KOPT-K1 (cell line): ENCODE results near the gene KIAA0040.
"Not testable (repeated sequence)": the region's sequence is repeated elsewhere in the genome, so short reads cannot be mapped to it uniquely, and the experiment has no call there.

ENCODE experiments used
- H3K27ac ChIP-seq: fragments of 200-600 bp; sonication (generic); 2 replicates; pipeline ENCODE4 v1.5.1; 2016; ENCODE audit warnings: antibody characterized with exemption, mild to moderate bottlenecking, low read depth, low read length; ENCODE audit not compliant: poor library complexity, severe bottlenecking
- H3K36me3 ChIP-seq: fragments of 200-600 bp; sonication (generic); 2 replicates; pipeline ENCODE4 v1.5.1; 2017; ENCODE audit warnings: antibody characterized with exemption, mild to moderate bottlenecking, low read length, moderate library complexity; ENCODE audit not compliant: insufficient read depth
- H3K9me3 ChIP-seq: fragments of 200-600 bp; sonication (generic); 2 replicates; pipeline ENCODE4 v1.5.1; 2017; ENCODE audit warnings: antibody characterized with exemption, low read length, mild to moderate bottlenecking; ENCODE audit not compliant: insufficient read depth, poor library complexity, severe bottlenecking

Gene KIAA0040

DNA sequence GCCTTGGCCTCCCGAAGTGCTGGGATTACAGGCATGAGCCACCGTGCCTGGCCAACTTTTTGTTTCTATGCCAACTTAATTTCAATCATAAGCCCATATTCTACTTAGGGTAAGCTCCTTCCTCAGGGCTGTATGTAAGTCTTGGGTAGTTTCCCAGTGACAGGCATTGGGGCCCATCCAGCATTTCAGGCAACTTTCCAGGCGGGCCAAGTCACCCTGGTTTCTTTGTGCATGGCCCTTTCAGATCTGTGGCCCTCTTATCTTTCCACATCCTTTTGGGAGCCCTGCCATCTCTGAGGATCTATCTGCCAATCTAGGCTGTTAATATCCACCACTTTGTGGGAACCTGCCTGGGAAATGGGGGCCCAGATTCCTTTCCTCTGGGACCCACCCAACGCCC is 66.2 kb downstream of the KIAA0040 start:
- no peak overlapping the region for H3K27ac ChIP-seq
- no peaks in the 10 kb centered on the region for H3K9me3 ChIP-seq
- H3K36me3 ChIP-seq, result no peaks in the 10 kb centered on the region

DNA sequence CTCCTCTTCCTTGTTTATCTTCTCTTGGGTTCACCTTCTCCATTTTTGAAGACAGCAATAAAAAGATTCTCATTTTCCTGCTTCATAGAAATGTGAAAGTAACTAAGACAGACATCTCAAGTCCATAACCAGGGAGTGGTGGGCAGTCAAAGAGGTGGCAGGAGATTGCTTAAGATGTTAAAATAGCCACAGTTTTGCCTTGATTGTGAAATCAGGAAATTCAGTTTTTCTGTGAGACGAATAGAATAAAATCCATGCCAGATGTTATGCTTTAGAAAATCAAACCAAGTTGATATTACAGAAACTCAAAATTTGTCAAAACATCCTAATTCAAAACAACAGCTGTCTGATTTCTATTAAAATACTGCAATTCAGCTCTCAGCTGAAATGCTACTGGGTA is 67.7 kb downstream of the KIAA0040 start:
- H3K36me3 ChIP-seq, result no peaks in the 10 kb centered on the region
- no peak overlapping the region for H3K27ac ChIP-seq
- no peaks in the 10 kb centered on the region for H3K9me3 ChIP-seq

DNA sequence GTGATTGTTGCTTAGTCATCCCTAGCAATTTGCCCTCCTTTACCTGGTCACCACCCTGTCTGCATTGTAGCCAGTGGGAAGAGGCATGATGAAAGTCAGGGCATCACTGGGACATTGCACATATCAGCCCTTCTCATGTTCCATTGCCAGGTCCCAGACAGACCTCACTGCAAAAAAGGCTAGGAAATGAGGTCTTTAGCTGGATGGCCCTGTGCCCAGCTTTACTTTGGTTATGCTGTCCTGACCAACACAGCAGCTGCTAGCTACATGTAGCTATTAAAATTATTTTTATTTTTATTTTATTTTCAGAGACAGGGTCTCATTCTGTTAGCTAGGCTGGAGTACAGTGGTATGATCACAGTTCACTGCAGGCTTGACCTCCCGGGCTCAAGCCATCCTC is 72.1 kb downstream of the KIAA0040 start:
- Histone ChIP-seq H3K27ac (no peak overlapping the region), H3K9me3 (no peaks in the 10 kb centered on the region), H3K36me3 (no peaks in the 10 kb centered on the region)

DNA sequence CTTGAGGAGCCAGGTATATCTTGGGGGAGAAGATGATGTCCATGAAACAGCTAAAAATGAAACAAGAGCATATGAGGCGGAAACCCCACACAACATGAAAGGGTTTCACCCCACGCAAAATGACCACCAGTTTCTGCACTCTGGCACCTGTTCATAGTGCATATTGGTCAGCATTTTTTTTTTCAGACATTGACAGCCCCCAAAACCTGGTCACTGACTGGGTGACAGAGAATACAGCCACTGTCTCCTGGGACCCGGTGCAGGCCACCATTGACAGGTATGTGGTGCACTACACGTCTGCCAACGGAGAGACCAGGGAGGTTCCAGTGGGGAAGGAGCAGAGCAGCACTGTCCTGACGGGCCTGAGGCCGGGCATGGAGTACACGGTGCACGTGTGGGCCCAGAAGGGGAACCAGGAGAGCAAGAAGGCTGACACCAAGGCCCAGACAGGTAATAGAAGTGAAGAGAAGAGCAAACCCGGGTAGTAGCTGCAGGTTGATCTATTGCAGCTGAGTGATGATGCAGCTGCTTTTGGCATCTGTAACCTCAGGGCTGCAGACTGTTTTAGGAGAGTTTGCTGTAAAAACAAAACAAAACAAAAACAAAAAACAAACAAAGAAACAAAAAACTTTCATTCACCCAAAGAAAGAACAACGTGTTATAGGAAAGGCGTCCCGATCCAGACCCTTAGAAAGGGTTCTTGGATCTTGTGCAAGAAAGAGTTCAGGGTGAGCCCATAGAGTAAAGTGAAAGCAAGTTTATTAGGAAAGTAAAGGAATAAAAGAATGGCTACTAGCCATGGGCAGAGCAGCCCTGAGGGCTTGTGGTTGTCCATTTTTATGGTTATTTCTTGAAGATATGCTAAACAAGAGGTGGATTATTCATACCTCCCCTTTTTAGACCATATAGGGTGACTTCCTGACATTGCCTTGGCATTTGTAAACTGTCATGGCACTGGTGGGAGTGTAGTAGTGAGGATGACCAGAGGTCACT is 73.9 kb downstream of the KIAA0040 start:
- peaks cover 6% of the 10 kb centered on the region for H3K9me3 ChIP-seq
- H3K36me3 ChIP-seq, result no peaks in the 10 kb centered on the region
- H3K27ac ChIP-seq, result no peak overlapping the region

DNA sequence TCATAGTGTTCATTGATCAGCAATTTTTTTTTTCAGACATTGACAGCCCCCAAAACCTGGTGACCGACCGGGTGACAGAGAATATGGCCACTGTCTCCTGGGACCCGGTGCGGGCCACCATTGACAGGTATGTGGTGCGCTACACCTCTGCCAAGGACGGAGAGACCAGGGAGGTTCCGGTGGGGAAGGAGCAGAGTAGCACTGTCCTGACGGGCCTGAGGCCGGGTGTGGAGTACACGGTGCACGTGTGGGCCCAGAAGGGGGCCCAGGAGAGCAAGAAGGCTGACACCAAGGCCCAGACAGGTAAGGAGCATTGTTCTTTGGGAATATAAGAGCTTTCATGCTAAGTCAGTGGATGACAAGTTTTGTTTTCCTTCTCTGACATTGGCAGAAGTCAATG is 75.7 kb downstream of the KIAA0040 start:
- Histone ChIP-seq H3K27ac (no peak overlapping the region), H3K36me3 (no peaks in the 10 kb centered on the region), H3K9me3 (peaks cover 12% of the 10 kb centered on the region)

DNA sequence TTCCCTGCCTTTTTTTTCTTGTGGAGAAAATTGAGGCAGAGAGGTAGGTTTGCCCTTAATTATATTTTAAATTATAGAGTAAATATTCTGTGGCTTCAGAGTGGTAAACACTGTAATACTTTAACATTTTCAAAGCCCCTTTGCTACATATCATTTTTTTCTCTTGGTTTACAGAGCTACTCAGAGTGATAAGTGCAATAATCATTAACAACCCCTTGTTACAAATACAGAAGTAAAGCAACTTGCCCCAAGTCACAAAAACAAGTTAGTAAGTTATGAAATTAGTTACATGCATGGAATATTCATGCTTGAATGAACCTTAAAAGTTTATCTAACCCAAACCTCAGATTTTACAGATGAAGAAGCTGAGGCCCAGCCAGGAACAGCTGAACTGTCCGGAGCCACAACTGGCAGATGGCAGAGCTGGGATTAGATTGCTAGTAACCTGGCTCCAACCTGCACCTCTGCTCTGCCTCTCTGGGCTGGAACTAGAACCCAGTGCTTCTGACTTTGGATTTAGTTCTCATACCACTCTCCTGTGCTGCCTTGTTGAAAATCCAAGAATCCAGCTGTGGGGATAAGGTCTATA is 76.3 kb downstream of the KIAA0040 start:
- Histone ChIP-seq H3K9me3 (peaks cover 12% of the 10 kb centered on the region), H3K27ac (no peak overlapping the region), H3K36me3 (no peaks in the 10 kb centered on the region)

DNA sequence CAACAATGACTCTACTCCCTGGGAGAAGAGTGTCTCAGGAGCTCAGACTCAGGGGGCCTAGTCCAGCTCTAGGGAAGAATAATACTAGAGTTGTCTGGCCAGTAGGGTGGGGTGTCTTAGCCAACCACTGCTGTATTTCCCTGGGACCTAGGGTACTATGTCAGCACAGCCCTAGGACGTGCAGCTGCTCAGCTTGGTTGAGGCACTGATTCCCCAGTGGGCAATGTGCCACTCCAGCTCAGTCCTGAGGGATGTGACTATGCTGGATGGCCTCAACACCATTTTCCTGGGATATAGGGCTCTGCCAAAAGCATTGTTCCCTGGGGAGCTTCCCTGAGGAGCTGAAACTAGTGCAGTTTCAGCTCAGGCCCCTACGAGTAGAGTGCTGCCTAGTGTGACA is 77.6 kb downstream of the KIAA0040 start:
- Histone ChIP-seq H3K36me3 (no peaks in the 10 kb centered on the region), H3K9me3 (peaks cover 12% of the 10 kb centered on the region), H3K27ac (no peak overlapping the region)

DNA sequence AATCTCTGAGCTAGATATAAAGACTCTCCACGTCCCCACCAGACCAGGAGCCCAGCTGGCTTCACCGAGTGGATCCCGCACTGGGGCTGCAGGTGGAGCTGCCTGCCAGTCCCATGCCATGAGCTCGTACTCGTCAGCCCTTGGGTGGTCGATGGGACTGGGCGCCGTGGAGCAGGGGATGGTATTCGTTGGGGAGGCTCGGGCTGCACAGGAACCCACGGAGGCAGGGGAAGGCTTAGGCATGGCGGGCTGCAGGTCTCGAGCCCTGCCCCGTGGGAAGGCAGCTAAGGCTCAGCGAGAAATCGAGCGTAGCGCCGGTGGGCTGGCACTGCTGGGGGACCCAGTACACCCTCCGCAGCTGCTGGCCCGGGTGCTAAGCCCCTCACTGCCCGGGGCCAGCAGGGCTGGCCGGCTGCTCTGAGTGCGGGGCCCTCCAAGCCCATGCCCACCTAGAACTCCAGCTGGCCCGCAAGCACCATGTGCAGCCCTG is 84.2 kb downstream of the KIAA0040 start:
- not testable (repeated sequence) for H3K36me3 ChIP-seq, H3K9me3 ChIP-seq, H3K27ac ChIP-seq
